ENCODE data around the gene NDUFV3. TPM values are rescaled to one million over a fixed set of nuclear protein-coding genes. Genes with fewer than 3 reads are reported as not detected.

Gene NDUFV3
- total and polyA plus RNA-seq, 2 of the 8 experiments (the other 6 are each of a cell fraction or from before 2014, with no cell fraction given) = 17.0 to 44.4 TPM

GRCh38 chr21:42844411-42845113 lies 48.5 kb upstream of the NDUFV3 start:
- H3K79me2 ChIP-seq (ENCODE audit: control insufficient read depth in 1 of 2, insufficient read depth in 2 of 2, low read length in 2 of 2) = peaks cover 0 to 44% of the 10 kb centered on the region in 2 experiments; a peak in 3 of 4 replicates
- no peak overlapping the region for H4K91ac ChIP-seq (replicated peaks; ENCODE audit: insufficient read length, low read length)
- no peaks in the 10 kb centered on the region for H3K4me1 ChIP-seq (replicated peaks in 1 of 4; ENCODE audit: control insufficient read depth in 3 of 4, insufficient read depth in 4 of 4, low read length in 3 of 4)
- H2AK5ac ChIP-seq (ENCODE audit: low read depth, low read length) = no peak overlapping the region
- H4K5ac ChIP-seq (ENCODE audit: insufficient read length, low read depth, low read length) = no peak overlapping the region
- CTCF ChIA-PET (ENCODE audit: partially characterized antibody) = interaction anchor here (0.6 to 2.4 kb wide), 8 partner anchors 9 to 915 kb away, joined by 3 to 8 read pairs (median 4); no protein-coding TSS in a partner anchor
- peaks cover 24% of the 10 kb centered on the region for H3K79me1 ChIP-seq (ENCODE audit: low read depth, low read length)
- no peak overlapping the region for H3K4ac ChIP-seq (replicated peaks; ENCODE audit: insufficient read length, low read depth, low read length)
- POLR2A ChIA-PET (ENCODE audit: partially characterized antibody) = interaction anchor here (0.7 to 3.8 kb wide), 9 partner anchors 9 to 72 kb away, joined by 3 to 21 read pairs (median 4); partner anchors contain the start of gene NDUFV3
- H3K14ac ChIP-seq (ENCODE audit: insufficient read length) = no peak overlapping the region
- H3K56ac ChIP-seq (replicated peaks; ENCODE audit: insufficient read length, low read depth, low read length) = no peak overlapping the region
- H3K9me3 ChIP-seq (ENCODE audit: insufficient read depth in 2 of 2, low read depth in 1 of 2, low read length in 1 of 2) = no peaks in the 10 kb centered on the region
- H2BK12ac ChIP-seq (ENCODE audit: low read depth, low read length) = no peak overlapping the region
- no peak overlapping the region for H3K9ac ChIP-seq (replicated peaks in 1 of 4; ENCODE audit: extremely low read depth in 1 of 4, low read depth in 3 of 4, low read length in 3 of 4)
- WGBS, 2 experiments (ENCODE audit: extremely low coverage in 1 of 2, insufficient coverage in 1 of 2, insufficient read length in 1 of 2, insufficient replicate concordance in 2 of 2, low coverage in 1 of 2, low lambda C conversion rate in 2 of 2, missing lambda C conversion rate in 1 of 2) = 88% methylated on average over 22 of the region's 22 CpGs; no CpG with 5 or more reads in 1 of the 2 experiments
- no peak overlapping the region for H2BK20ac ChIP-seq (ENCODE audit: low read length)
- H3K27me3 ChIP-seq (replicated peaks in 1 of 4; ENCODE audit: control insufficient read depth in 3 of 4, extremely low read depth in 1 of 4, insufficient read depth in 3 of 4, low read length in 3 of 4) = no peaks in the 10 kb centered on the region; a peak in 1 of 7 replicates
- peaks cover 19 to 36% of the 10 kb centered on the region in 2 experiments for H4K20me1 ChIP-seq (replicated peaks in 1 of 2; ENCODE audit: control insufficient read depth in 1 of 2, insufficient read depth in 2 of 2, low read length in 2 of 2)
- no peak overlapping the region for H3K23ac ChIP-seq (ENCODE audit: insufficient read length)
- H3K18ac ChIP-seq (ENCODE audit: extremely low read depth, low read length) = no peak overlapping the region
- no peak overlapping the region for H3K4me3 ChIP-seq (ENCODE audit: extremely low read depth in 1 of 4, insufficient read depth in 2 of 4, low read depth in 3 of 4, low read length in 4 of 4)
- H3K23me2 ChIP-seq (ENCODE audit: low read depth, low read length) = peaks cover 4% of the 10 kb centered on the region; the same call in 1 of the 2 replicates
- H3K36me3 ChIP-seq (ENCODE audit: control insufficient read depth in 2 of 4, insufficient read depth in 4 of 4, low read length in 3 of 4) = peaks cover 28 to 60% (median 53%) of the 10 kb centered on the region in 4 experiments; a peak in 7 of 8 replicates
- no peak overlapping the region for H3K4me2 ChIP-seq (ENCODE audit: insufficient read depth in 1 of 2, low read depth in 2 of 2, low read length in 2 of 2)
- H2BK5ac ChIP-seq (ENCODE audit: low read depth, low read length) = no peak overlapping the region
- H2BK15ac ChIP-seq (ENCODE audit: low read length) = no peak overlapping the region
- no peak overlapping the region for H2BK120ac ChIP-seq (replicated peaks; ENCODE audit: low read depth, low read length)
- no peak for FAIRE-seq
- DNase-seq (ENCODE audit: low read depth in 1 of 2, low spot score in 2 of 2) = no peak
- peak overlapping the region; percentile 38; the same call in 1 of the 2 replicates for H4K8ac ChIP-seq (ENCODE audit: extremely low read depth, insufficient read depth, low read length)
- H3K27ac ChIP-seq (ENCODE audit: low read depth, low read length) = no peak overlapping the region
- no peak overlapping the region for H2AFZ ChIP-seq (ENCODE audit: low read length)
- TF ChIP-seq YY1 (IDR thresholded peaks at IDR 0.05; ENCODE audit: low read depth, low read length) (no peak), TAF1 (IDR thresholded peaks at IDR 0.05; ENCODE audit: low read depth, low read length) (no peak), RAD21 (IDR thresholded peaks at IDR 0.05 in 1 of 2, conservative IDR thresholded peaks at IDR 0.05 in 1 of 2; ENCODE audit: low read depth in 2 of 2, low read length in 2 of 2) (no peak), POLR2A (IDR thresholded peaks at IDR 0.05; ENCODE audit: control extremely low read depth in 1 of 2, low read depth in 2 of 2, low read length in 2 of 2) (no peak), USF2 (IDR thresholded peaks at IDR 0.05; ENCODE audit: low read length) (no peak), SUZ12 (IDR thresholded peaks at IDR 0.05; ENCODE audit: low read length) (no peak), RFX5 (IDR thresholded peaks at IDR 0.05; ENCODE audit: borderline replicate concordance, low read depth, low read length) (no peak), TCF12 (IDR thresholded peaks at IDR 0.05; ENCODE audit: low read depth, low read length) (no peak), CEBPB (IDR thresholded peaks at IDR 0.05; ENCODE audit: low read depth, low read length) (no peak), EZH2 (IDR thresholded peaks at IDR 0.05; ENCODE audit: low read depth, low read length, severe bottlenecking) (no peak), CBX8 (IDR thresholded peaks at IDR 0.05; ENCODE audit: borderline replicate concordance, low read depth, low read length) (no peak), CHD2 (IDR thresholded peaks at IDR 0.05; ENCODE audit: low read length) (no peak)

Data from H1 (cell line).